Fibroblast of lung (primary cell): Measurements from ENCODE around the gene TMEM236.
"Not testable (repeated sequence)": the region's sequence is repeated elsewhere in the genome, so short reads cannot be mapped to it uniquely, and the experiment has no call there.

Source experiments
- CTCF ChIP-seq, 2 donors: IDR thresholded peaks in 1 of 2; conservative IDR thresholded peaks in 1 of 2; 1 replicate in 1 of 2; 2 replicates in 1 of 2; pipeline ENCODE4 v1.5.1; 2011 to 2012; ENCODE audit warnings: low read length in 2 of 2, control low read depth in 1 of 2, inconsistent platforms in 1 of 2, low read depth in 1 of 2, mild to moderate bottlenecking in 1 of 2
- EZH2 ChIP-seq: IDR thresholded peaks from 2 replicates; pipeline ENCODE4 v1.5.1; 2012; ENCODE audit warnings: low read length, control low read depth, mild to moderate bottlenecking; ENCODE audit errors: missing control alignments

- not testable (repeated sequence) for TF ChIP-seq CTCF (conservative IDR thresholded peaks at IDR 0.05 in 1 of 2, IDR thresholded peaks at IDR 0.05 in 1 of 2; ENCODE audit: low read depth in 1 of 2, low read length in 2 of 2); EZH2
These were observed 29.5 kb upstream of the TMEM236 start for GRCh38 chr10:17722317-17723014.
